K562 (cell line): ENCODE measurements around the gene FBP1. TPM values are rescaled to one million over a fixed set of nuclear protein-coding genes. Genes with fewer than 3 reads are reported as not detected.

Experiments used
- CHD7 ChIP-seq: fragments of 200-600 bp; sonication (generic); IDR thresholded peaks from one replicate; pipeline ENCODE4 v1.6.1; 2012; ENCODE audit warnings: mild to moderate bottlenecking, low read depth, low read length, inconsistent platforms
- GABPB1 ChIP-seq: sonication (generic); formaldehyde crosslinking; IDR thresholded peaks from 2 replicates; pipeline ENCODE4 v1.8.0; 2022; ENCODE audit warnings: mild to moderate bottlenecking, missing genetic modification reagents
- GATA2 ChIP-seq: sonication (generic); formaldehyde crosslinking; IDR thresholded peaks from 2 replicates; pipeline ENCODE4 v1.4.0; 2020; ENCODE audit warnings: mild to moderate bottlenecking, missing genetic modification reagents
- HNRNPH1 ChIP-seq: fragments of 200-400 bp; formaldehyde crosslinking; optimal IDR thresholded peaks from 2 replicates; pipeline ENCODE3; 2017; ENCODE audit warnings: low read depth, mild to moderate bottlenecking, low read length, moderate library complexity
- NUFIP1 ChIP-seq: fragments of 450-650 bp; IDR thresholded peaks from 2 replicates; pipeline ENCODE4 v1.6.1; 2018; ENCODE audit not compliant: partially characterized antibody
- SAFB ChIP-seq: fragments of 200-400 bp; formaldehyde crosslinking; IDR thresholded peaks from 2 replicates; pipeline ENCODE4 v1.6.1; 2017; ENCODE audit warnings: low read depth, low read length, borderline replicate concordance
- SMAD3 ChIP-seq: fragments of 450-650 bp; formaldehyde crosslinking; conservative IDR thresholded peaks from 2 replicates; pipeline ENCODE4 v1.4.0; 2020; ENCODE audit warnings: mild to moderate bottlenecking
- SMARCC2 ChIP-seq: fragments of 450-650 bp; IDR thresholded peaks from 2 replicates; pipeline ENCODE4 v1.6.1; 2017; ENCODE audit warnings: antibody characterized with exemption, moderate library complexity, mild to moderate bottlenecking, low read depth
- SRSF9 ChIP-seq: fragments of 200-400 bp; formaldehyde crosslinking; IDR thresholded peaks from 2 replicates; pipeline ENCODE4 v1.6.1; 2017; ENCODE audit warnings: low read depth, low read length, borderline replicate concordance
- THRA ChIP-seq: fragments of 450-650 bp; IDR thresholded peaks from 2 replicates; pipeline ENCODE4 v1.6.1; 2017; ENCODE audit warnings: mild to moderate bottlenecking, moderate library complexity
- TSC22D4 ChIP-seq: fragments of 450-650 bp; IDR thresholded peaks from 2 replicates; pipeline ENCODE4 v1.6.1; 2016; ENCODE audit warnings: missing genetic modification characterization, missing biosample characterization, control low read depth
- ZFP91 ChIP-seq: sonication (generic); formaldehyde crosslinking; IDR thresholded peaks from 2 replicates; pipeline ENCODE4 v1.8.0; 2022; ENCODE audit warnings: mild to moderate bottlenecking, missing genetic modification reagents
- ZNF584 ChIP-seq: fragments of 200-800 bp; sonication (Bioruptor generic); IDR thresholded peaks from 2 replicates; pipeline ENCODE4 v1.6.1; 2016; ENCODE audit warnings: low read depth, mild to moderate bottlenecking, missing genetic modification characterization, missing compliant biosample characterization
- polyA plus RNA-seq, 8 experiments: library from polyadenylated mRNA; depleted of rRNA in 4 of 8; stranded (reverse) in 5 of 8; unstranded in 3 of 8; fragments of >200 nt; fragmentation: Nextera tagmentation in 2 of 8; fragmentation: Illumina TruSeq in 1 of 8; extraction: Ambion mirVana in 2 of 8; extraction: Trizol in 1 of 8; gene quantifications; 2 replicates each; pipeline versions ENCODE4 v1.2.1 to v1.2.3, GENCODE V29; 2011 to 2014; ENCODE audit warnings: inconsistent platforms in 1 of 8, missing spikeins in 1 of 8
- total RNA-seq, 7 experiments: library from RNA; depleted of rRNA in 6 of 7; stranded (reverse); fragments of >200 nt in 6 of 7; fragmentation: Illumina TruSeq in 2 of 7; extraction: Trizol in 2 of 7; gene quantifications; 2 replicates each; pipeline versions ENCODE4 v1.2.1 to v1.2.3, GENCODE V29; 2011 to 2021; ENCODE audit warnings: low replicate concordance in 1 of 7

The FBP1 gene
- total and polyA plus RNA-seq, 9 of the 15 experiments (the other 6 are each of a cell fraction or from before 2014, with no cell fraction given), result 0.24 TPM; not detected in 8

- TF ChIP-seq THRA (no peak), GABPB1 (CRISPR knock-in tag) (no peak), SMARCC2 (peak; percentile 45; the same call in 1 of the 2 replicates), ZFP91 (no peak), CHD7 (no peak), NUFIP1 (no peak), SAFB (no peak), SMAD3 (CRISPR knock-in tag) (no peak), SRSF9 (no peak), HNRNPH1 (no peak), GATA2 (CRISPR knock-in tag) (0 out of 2 replicates have a peak, but pooled peaks have one; percentile 21), ZNF584 (no peak), TSC22D4 (tag) (no peak)
Measured at GRCh38 chr9:94668928-94669729, 29.8 kb upstream of the FBP1 start (continued).
